Panc1 (cell line): ENCODE results near the gene CMIP. TPM values are rescaled to one million over a fixed set of nuclear protein-coding genes. Genes with fewer than 3 reads are reported as not detected.

Experiments
- ATAC-seq: fragments of 200-7000 bp; cut with Tn5 transposase; 2 replicates; pipeline ENCODE4 v1.9.1; 2020; ENCODE audit warnings: mild to moderate bottlenecking, moderate library complexity
- BruUV-seq: library from RNA; stranded (reverse); fragments of 400-500 nt; replicated peaks from 2 replicates; lab custom pipeline; 2021; lab: Mats Ljungman, UMichigan
- CTCF ChIA-PET: fragments of 300-600 bp; sonication (Branson Sonifier 250); formaldehyde crosslinking; loops from one replicate; lab custom pipeline; 2022; ENCODE audit warnings: antibody characterized with exemption; lab: Charles Lee
- POLR2A ChIA-PET: fragments of 300-600 bp; sonication (Branson Sonifier 250); formaldehyde crosslinking; loops from one replicate; lab custom pipeline; 2022; ENCODE audit warnings: antibody characterized with exemption; lab: Charles Lee
- DNase-seq: peaks from one replicate; pipeline ENCODE4 v3.0.0-alpha.2; 2010; ENCODE audit warnings: low read depth, low spot score
- H3K27ac ChIP-seq: 2 replicates; pipeline ENCODE4 v1.5.1; 2011; ENCODE audit warnings: mild to moderate bottlenecking, low read length, inconsistent platforms
- H3K27me3 ChIP-seq: fragments of 200-500 bp; sonication (Bioruptor generic); 2 replicates; pipeline ENCODE4 v1.6.0; 2014; ENCODE audit warnings: low read length, inconsistent platforms; ENCODE audit not compliant: control insufficient read depth, insufficient read depth
- H3K36me3 ChIP-seq: fragments of 200-500 bp; sonication (Bioruptor generic); 2 replicates; pipeline ENCODE4 v1.5.1; 2014; ENCODE audit warnings: inconsistent platforms, mild to moderate bottlenecking, low read length, moderate library complexity; ENCODE audit not compliant: control insufficient read depth, insufficient read depth
- H3K4me1 ChIP-seq: 2 replicates; pipeline ENCODE4 v1.5.1; 2011; ENCODE audit warnings: inconsistent platforms, mild to moderate bottlenecking, low read length, moderate library complexity; ENCODE audit not compliant: control insufficient read depth, insufficient read depth
- H3K4me3 ChIP-seq, 2 experiments: 2 replicates each; pipeline ENCODE4 v1.5.1; 2011 to 2012; ENCODE audit warnings: low read depth in 2 of 2, low read length in 2 of 2, mild to moderate bottlenecking in 2 of 2, inconsistent platforms in 1 of 2, moderate library complexity in 1 of 2
- H3K9me3 ChIP-seq: fragments of 200-500 bp; sonication (Bioruptor generic); 2 replicates; pipeline ENCODE4 v1.5.1; 2014; ENCODE audit warnings: low read depth, mild to moderate bottlenecking, inconsistent platforms, low read length, moderate library complexity; ENCODE audit not compliant: control insufficient read depth, insufficient read depth
- CTCF ChIP-seq: fragments of 450-650 bp; IDR thresholded peaks from 2 replicates; pipeline ENCODE4 v1.5.1; 2017; ENCODE audit warnings: mild to moderate bottlenecking
- POLR2AphosphoS5 ChIP-seq: IDR thresholded peaks from 2 replicates; pipeline ENCODE4 v1.6.1; 2012; ENCODE audit warnings: mild to moderate bottlenecking, low read depth, low read length, moderate library complexity
- REST ChIP-seq, 2 experiments: IDR thresholded peaks; 2 replicates each; pipeline ENCODE4 v1.6.1; 2011 to 2012; ENCODE audit warnings: low read depth in 2 of 2, control low read depth in 1 of 2, low read length in 1 of 2, mild to moderate bottlenecking in 1 of 2, moderate library complexity in 1 of 2; ENCODE audit not compliant: insufficient read depth in 1 of 2
- SIN3A ChIP-seq: IDR thresholded peaks from 2 replicates; pipeline ENCODE4 v1.6.1; 2012; ENCODE audit warnings: low read depth, mild to moderate bottlenecking, low read length, moderate library complexity, borderline replicate concordance; ENCODE audit not compliant: insufficient read depth
- TCF7L2 ChIP-seq: IDR thresholded peaks from 2 replicates; pipeline ENCODE4 v1.6.1; 2011; ENCODE audit warnings: mild to moderate bottlenecking, low read depth, low read length, inconsistent platforms
- in situ Hi-C: cut with HindIII; loops from 2 replicates; pipeline ENCODE4 v1.10.0; 2016; ENCODE audit warnings: low sequenced_read_pairs, low pct_unique_long_range_greater_than_20kb
- intact Hi-C: fragments of 100-400 bp; cut with micrococcal nuclease; formaldehyde crosslinking; loops from one replicate; pipeline ENCODE4 v1.10.0; 2022; ENCODE audit not compliant: unreplicated experiment
- total RNA-seq: library from RNA; stranded (reverse); gene quantifications from one replicate; pipeline ENCODE4 v1.2.1, GENCODE V29; 2021; ENCODE audit not compliant: unreplicated experiment

Gene CMIP
- total RNA-seq, 1 experiment from 2014 or later = 49.7 TPM

GRCh38 chr16:81496321-81496720 lies 51.7 kb downstream of the CMIP start:
- H3K27ac ChIP-seq = no peak overlapping the region; the same call in 1 of the 2 replicates
- peaks cover 74% of the 10 kb centered on the region for H3K4me1 ChIP-seq
- no peak for DNase-seq
- H3K36me3 ChIP-seq = no peaks in the 10 kb centered on the region
- ATAC-seq = no peak
- in situ Hi-C loops = no loop called here
- no peak for TF ChIP-seq REST (IDR thresholded peaks at IDR 0.05; ENCODE audit: insufficient read depth in 1 of 2, low read depth in 2 of 2, low read length in 1 of 2)
- no peak for TF ChIP-seq SIN3A
- no peak for TF ChIP-seq TCF7L2
- no peak for TF ChIP-seq CTCF
- no peak for TF ChIP-seq POLR2AphosphoS5
- no TSS peak for BruUV-seq
- intact Hi-C loops = loop anchor here (10.0 kb wide), 1 partner anchor 88 kb away; no protein-coding TSS in a partner anchor
- CTCF ChIA-PET = no interaction called here
- H3K4me3 ChIP-seq = no peak overlapping the region
- no peaks in the 10 kb centered on the region for H3K9me3 ChIP-seq
- H3K27me3 ChIP-seq = no peaks in the 10 kb centered on the region
- POLR2A ChIA-PET = no interaction called here

- CTCF ChIA-PET = no interaction called here
- Histone ChIP-seq H3K27me3 (no peaks in the 10 kb centered on the region), H3K4me1 (peaks cover 71% of the 10 kb centered on the region), H3K9me3 (no peaks in the 10 kb centered on the region), H3K4me3 (no peak overlapping the region), H3K36me3 (no peaks in the 10 kb centered on the region), H3K27ac (no peak overlapping the region; the same call in 1 of the 2 replicates)
- POLR2A ChIA-PET = no interaction called here
- no TSS peak for BruUV-seq
- no peak for ATAC-seq
- intact Hi-C loops = loop anchor here (10.0 kb wide), 1 partner anchor 88 kb away; no protein-coding TSS in a partner anchor
- TF ChIP-seq SIN3A (no peak), REST (IDR thresholded peaks at IDR 0.05; ENCODE audit: insufficient read depth in 1 of 2, low read depth in 2 of 2, low read length in 1 of 2) (no peak), CTCF (no peak), POLR2AphosphoS5 (no peak)
- in situ Hi-C loops = no loop called here
- no peak for DNase-seq
Measured at GRCh38 chr16:81496742-81497141, 52.1 kb downstream of the CMIP start.
